Lower leg skin (tissue), 3 donors: Measurements from ENCODE around the gene DNAI2.

ENCODE experiments used
- POLR2A ChIP-seq, 2 donors: fragments of 450-650 bp; IDR thresholded peaks; one replicate each; pipeline ENCODE4 v1.6.1; 2016 to 2017; ENCODE audit warnings: antibody characterized with exemption in 2 of 2, mild to moderate bottlenecking in 1 of 2, moderate library complexity in 1 of 2
- TF ChIP-seq, protein P1 (sequence below), 3 donors: fragments of 450-650 bp; IDR thresholded peaks; one replicate each; pipeline ENCODE4 v1.5.1; 2016; ENCODE audit warnings: antibody characterized with exemption in 3 of 3, mild to moderate bottlenecking in 3 of 3, moderate library complexity in 2 of 3

GRCh38 chr17:74272731-74273201 lies 1.3 kb upstream of the DNAI2 start:
- TF ChIP-seq POLR2A (IDR thresholded peaks at IDR 0.05), result no peak
- TF ChIP-seq, protein P1, sequence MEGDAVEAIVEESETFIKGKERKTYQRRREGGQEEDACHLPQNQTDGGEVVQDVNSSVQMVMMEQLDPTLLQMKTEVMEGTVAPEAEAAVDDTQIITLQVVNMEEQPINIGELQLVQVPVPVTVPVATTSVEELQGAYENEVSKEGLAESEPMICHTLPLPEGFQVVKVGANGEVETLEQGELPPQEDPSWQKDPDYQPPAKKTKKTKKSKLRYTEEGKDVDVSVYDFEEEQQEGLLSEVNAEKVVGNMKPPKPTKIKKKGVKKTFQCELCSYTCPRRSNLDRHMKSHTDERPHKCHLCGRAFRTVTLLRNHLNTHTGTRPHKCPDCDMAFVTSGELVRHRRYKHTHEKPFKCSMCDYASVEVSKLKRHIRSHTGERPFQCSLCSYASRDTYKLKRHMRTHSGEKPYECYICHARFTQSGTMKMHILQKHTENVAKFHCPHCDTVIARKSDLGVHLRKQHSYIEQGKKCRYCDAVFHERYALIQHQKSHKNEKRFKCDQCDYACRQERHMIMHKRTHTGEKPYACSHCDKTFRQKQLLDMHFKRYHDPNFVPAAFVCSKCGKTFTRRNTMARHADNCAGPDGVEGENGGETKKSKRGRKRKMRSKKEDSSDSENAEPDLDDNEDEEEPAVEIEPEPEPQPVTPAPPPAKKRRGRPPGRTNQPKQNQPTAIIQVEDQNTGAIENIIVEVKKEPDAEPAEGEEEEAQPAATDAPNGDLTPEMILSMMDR (IDR thresholded peaks at IDR 0.05), result no peak
